Liver (tissue), 9 donors: Measurements from ENCODE around the gene MEGF6. TPM values are rescaled to one million over a fixed set of nuclear protein-coding genes. Genes with fewer than 3 reads are reported as not detected.

Experiments
- DNase-seq: peaks from one replicate; pipeline ENCODE4 v3.0.0-alpha.2; 2017; ENCODE audit warnings: low spot score
- H3K27ac ChIP-seq, 2 donors: one replicate each; pipeline ENCODE4 v1.7.0; 2013; ENCODE audit warnings: inconsistent platforms in 2 of 2, low read length in 2 of 2, control low read depth in 1 of 2, low read depth in 1 of 2, mild to moderate bottlenecking in 1 of 2
- H3K27me3 ChIP-seq, 4 donors: one replicate each; pipeline versions ENCODE4 v1.6.1 to v1.7.0; 2013; ENCODE audit warnings: low read length in 3 of 4, inconsistent platforms in 1 of 4, mild to moderate bottlenecking in 1 of 4, moderate library complexity in 1 of 4; ENCODE audit not compliant: control insufficient read depth in 4 of 4, insufficient read depth in 4 of 4
- H3K36me3 ChIP-seq, 4 donors: one replicate each; pipeline versions ENCODE4 v1.6.1 to v1.7.0; 2013; ENCODE audit warnings: low read length in 3 of 4, mild to moderate bottlenecking in 3 of 4, low read depth in 1 of 4, moderate library complexity in 1 of 4; ENCODE audit not compliant: control insufficient read depth in 4 of 4, insufficient read depth in 3 of 4
- H3K4me1 ChIP-seq, 4 donors: one replicate each; pipeline versions ENCODE4 v1.6.1 to v1.7.0; 2013; ENCODE audit warnings: low read length in 3 of 4, mild to moderate bottlenecking in 3 of 4, moderate library complexity in 1 of 4; ENCODE audit not compliant: control insufficient read depth in 4 of 4, insufficient read depth in 4 of 4
- H3K4me3 ChIP-seq, 3 donors: one replicate each; pipeline versions ENCODE4 v1.6.1 to v1.7.0; 2013; ENCODE audit warnings: low read length in 3 of 3, control low read depth in 1 of 3, low read depth in 1 of 3, mild to moderate bottlenecking in 1 of 3
- H3K9ac ChIP-seq, 2 donors: one replicate each; pipeline ENCODE4 v1.7.0; 2013; ENCODE audit warnings: low read length in 2 of 2, mild to moderate bottlenecking in 2 of 2, moderate library complexity in 2 of 2, control low read depth in 1 of 2, low read depth in 1 of 2
- H3K9me3 ChIP-seq, 4 donors: one replicate each; pipeline versions ENCODE4 v1.6.1 to v1.7.0; 2013; ENCODE audit warnings: low read length in 3 of 4; ENCODE audit not compliant: control insufficient read depth in 4 of 4
- CTCF ChIP-seq: fragments of 150-350 bp; IDR thresholded peaks from 2 replicates; pipeline ENCODE4 v1.5.1; 2017; ENCODE audit warnings: improper control_type of control experiment, low read depth, low read length; ENCODE audit not compliant: missing input control
- FOXA2 ChIP-seq: IDR thresholded peaks from 2 replicates; pipeline ENCODE4 v1.6.1; 2016; ENCODE audit warnings: antibody characterized with exemption
- HNF4A ChIP-seq, 2 donors: conservative IDR thresholded peaks; 2 replicates each; pipeline ENCODE4 v1.6.1; 2016; ENCODE audit warnings: antibody characterized with exemption in 2 of 2, mild to moderate bottlenecking in 2 of 2
- HNF4G ChIP-seq: IDR thresholded peaks from 2 replicates; pipeline ENCODE4 v1.6.1; 2016; ENCODE audit warnings: antibody characterized with exemption
- MAX ChIP-seq: IDR thresholded peaks from 2 replicates; pipeline ENCODE4 v1.6.1; 2016; ENCODE audit warnings: antibody characterized with exemption
- NR2F2 ChIP-seq: IDR thresholded peaks from 2 replicates; pipeline ENCODE4 v1.6.1; 2016; ENCODE audit warnings: antibody characterized with exemption
- REST ChIP-seq: IDR thresholded peaks from 2 replicates; pipeline ENCODE4 v1.6.1; 2016; ENCODE audit warnings: antibody characterized with exemption, mild to moderate bottlenecking
- RXRA ChIP-seq, 2 donors: IDR thresholded peaks; 2 replicates each; pipeline ENCODE4 v1.6.1; 2017 to 2018; ENCODE audit warnings: antibody characterized with exemption in 2 of 2, mild to moderate bottlenecking in 1 of 2
- SP1 ChIP-seq: IDR thresholded peaks from 2 replicates; pipeline ENCODE4 v1.6.1; 2018; ENCODE audit warnings: antibody characterized with exemption, mild to moderate bottlenecking
- TAF1 ChIP-seq: conservative IDR thresholded peaks from 2 replicates; pipeline ENCODE4 v1.6.1; 2016; ENCODE audit warnings: antibody characterized with exemption, mild to moderate bottlenecking
- ZBTB33 ChIP-seq: IDR thresholded peaks from 2 replicates; pipeline ENCODE4 v1.6.1; 2016; ENCODE audit warnings: antibody characterized with exemption
- WGBS: extraction: QIAGEN DNeasy Blood & Tissue Kit; methylation state at CpG from one replicate; pipeline ENCODE4 v1.1.7; 2013; 5-methylcytosine and 5-hydroxymethylcytosine counted together
- polyA plus RNA-seq, 2 donors: library from polyadenylated mRNA; stranded (reverse) in 1 of 2; unstranded in 1 of 2; fragments of 200-250 nt in 1 of 2; fragments of >200 nt in 1 of 2; fragmentation: Nextera tagmentation in 1 of 2; extraction: Ambion mirVana in 1 of 2; gene quantifications; one replicate each; pipeline versions ENCODE4 v1.2.1 to v1.2.3, GENCODE V29; 2013 to 2015
- total RNA-seq, 2 donors: library from RNA; depleted of rRNA; stranded (reverse); fragments of >200 nt; gene quantifications; one replicate each; pipeline ENCODE4 v1.2.3, GENCODE V29; 2014
- donor health status: healthy.
- donor health status: healthy.
- donor health status: healthy.
- donor health status: healthy.
- donor health status: healthy.

The MEGF6 gene
- total and polyA plus RNA-seq, 4 donors: 1.3 to 11.0 (median 4.0) TPM

GRCh38 chr1:3471356-3472087 lies 139.8 kb downstream of the MEGF6 start:
- Histone ChIP-seq H3K9me3 (no peaks in the 10 kb centered on the region), H3K9ac (no peak overlapping the region), H3K27ac (no peak overlapping the region), H3K36me3 (no peaks in the 10 kb centered on the region), H3K4me3 (no peak overlapping the region), H3K27me3 (no peaks in the 10 kb centered on the region), H3K4me1 (no peaks in the 10 kb centered on the region)
- no peak for DNase-seq
- WGBS: 62% methylated on average over 25 of the region's 25 CpGs
- peak; percentile 41 for TF ChIP-seq NR2F2
- no peak for TF ChIP-seq TAF1
- no peak for TF ChIP-seq HNF4A (conservative IDR thresholded peaks at IDR 0.05)
- TF ChIP-seq FOXA2: no peak
- peak in 1 of 2 donors; percentile 60 for TF ChIP-seq RXRA (IDR thresholded peaks at IDR 0.05)
- no peak for TF ChIP-seq REST
- TF ChIP-seq ZBTB33: no peak
- peak; percentile 39 for TF ChIP-seq CTCF
- TF ChIP-seq MAX: no peak

GRCh38 chr1:3470650-3471355 lies 140.5 kb downstream of the MEGF6 start:
- Histone ChIP-seq H3K27ac (no peak overlapping the region), H3K36me3 (no peaks in the 10 kb centered on the region), H3K27me3 (no peaks in the 10 kb centered on the region), H3K9me3 (no peaks in the 10 kb centered on the region), H3K4me3 (no peak overlapping the region), H3K9ac (no peak overlapping the region), H3K4me1 (no peaks in the 10 kb centered on the region)
- TF ChIP-seq MAX: no peak
- no peak for TF ChIP-seq HNF4G
- no peak for TF ChIP-seq HNF4A (conservative IDR thresholded peaks at IDR 0.05)
- TF ChIP-seq SP1: no peak
- WGBS: 91% methylated on average over 22 of the region's 22 CpGs
- no peak for DNase-seq
